ENCODE data around the gene HSPA1A.

HSPA1A gene

GRCh38 chr6:31794294-31794865 is 21.0 kb upstream of the HSPA1A start:
- DNase-seq (ENCODE audit: low read depth) = peak; percentile 58
- peak overlapping the region; percentile 75 for H3K4me3 ChIP-seq (ENCODE audit: low read depth, low read length)
- TF ChIP-seq MAX (IDR thresholded peaks at IDR 0.05; ENCODE audit: low read depth, low read length) = no peak
- TF ChIP-seq POLR2A (IDR thresholded peaks at IDR 0.05; ENCODE audit: extremely low read depth, insufficient read length) = no peak
- no peak for TF ChIP-seq CTCF (IDR thresholded peaks at IDR 0.05; ENCODE audit: low read depth, low read length)
- TF ChIP-seq MYC (IDR thresholded peaks at IDR 0.05; ENCODE audit: low read depth, low read length) = no peak

- peak; percentile 54 for DNase-seq (ENCODE audit: low read depth)
- TF ChIP-seq CTCF (IDR thresholded peaks at IDR 0.05; ENCODE audit: low read depth, low read length) (no peak), MAX (IDR thresholded peaks at IDR 0.05; ENCODE audit: low read depth, low read length) (no peak), MYC (IDR thresholded peaks at IDR 0.05; ENCODE audit: low read depth, low read length) (no peak), POLR2A (IDR thresholded peaks at IDR 0.05; ENCODE audit: extremely low read depth, insufficient read length) (no peak)
- peak overlapping the region; percentile 75 for H3K4me3 ChIP-seq (ENCODE audit: low read depth, low read length)
Observed at GRCh38 chr6:31794866-31795615, 20.3 kb upstream of the HSPA1A start.

- TF ChIP-seq MYC (IDR thresholded peaks at IDR 0.05; ENCODE audit: low read depth, low read length) = peak; percentile 87
- TF ChIP-seq MAX (IDR thresholded peaks at IDR 0.05; ENCODE audit: low read depth, low read length) = peak; percentile 96
- TF ChIP-seq CTCF (IDR thresholded peaks at IDR 0.05; ENCODE audit: low read depth, low read length) = peak; percentile 92
- peak; percentile 25 for TF ChIP-seq POLR2A (IDR thresholded peaks at IDR 0.05; ENCODE audit: extremely low read depth, insufficient read length)
- DNase-seq (ENCODE audit: low read depth) = peak; percentile 98
- H3K4me3 ChIP-seq (ENCODE audit: low read depth, low read length) = peak within 1 kb of the TSS; percentile 75
Observed at GRCh38 chr6:31795616-31796298, 19.6 kb upstream of the HSPA1A start, which contains the start of gene VARS1. TSS of gene VARS1 (minus strand) at chr6:31795752. CDS start at chr6:31795217, 535 bp downstream.

GRCh38 chr6:31796993-31797385 is 18.4 kb upstream of the HSPA1A start:
- TF ChIP-seq MAX (IDR thresholded peaks at IDR 0.05; ENCODE audit: low read depth, low read length) (no peak), MYC (IDR thresholded peaks at IDR 0.05; ENCODE audit: low read depth, low read length) (no peak), CTCF (IDR thresholded peaks at IDR 0.05; ENCODE audit: low read depth, low read length) (no peak), POLR2A (IDR thresholded peaks at IDR 0.05; ENCODE audit: extremely low read depth, insufficient read length) (no peak)
- DNase-seq (ENCODE audit: low read depth) = no peak
- H3K4me3 ChIP-seq (ENCODE audit: low read depth, low read length) = no peak overlapping the region

- DNase-seq (ENCODE audit: low read depth) = no peak
- TF ChIP-seq POLR2A (IDR thresholded peaks at IDR 0.05; ENCODE audit: extremely low read depth, insufficient read length) (no peak), CTCF (IDR thresholded peaks at IDR 0.05; ENCODE audit: low read depth, low read length) (no peak), MAX (IDR thresholded peaks at IDR 0.05; ENCODE audit: low read depth, low read length) (no peak), MYC (IDR thresholded peaks at IDR 0.05; ENCODE audit: low read depth, low read length) (no peak)
- no peak overlapping the region for H3K4me3 ChIP-seq (ENCODE audit: low read depth, low read length)
Observed at GRCh38 chr6:31797588-31797987, 17.8 kb upstream of the HSPA1A start.
